ENCODE measurements around the gene ITGAL. TPM values are rescaled to one million over a fixed set of nuclear protein-coding genes. Genes with fewer than 3 reads are reported as not detected.

The ITGAL gene
- total RNA-seq, 2 experiments from 2014 or later = 40.2 to 140 TPM

DNA sequence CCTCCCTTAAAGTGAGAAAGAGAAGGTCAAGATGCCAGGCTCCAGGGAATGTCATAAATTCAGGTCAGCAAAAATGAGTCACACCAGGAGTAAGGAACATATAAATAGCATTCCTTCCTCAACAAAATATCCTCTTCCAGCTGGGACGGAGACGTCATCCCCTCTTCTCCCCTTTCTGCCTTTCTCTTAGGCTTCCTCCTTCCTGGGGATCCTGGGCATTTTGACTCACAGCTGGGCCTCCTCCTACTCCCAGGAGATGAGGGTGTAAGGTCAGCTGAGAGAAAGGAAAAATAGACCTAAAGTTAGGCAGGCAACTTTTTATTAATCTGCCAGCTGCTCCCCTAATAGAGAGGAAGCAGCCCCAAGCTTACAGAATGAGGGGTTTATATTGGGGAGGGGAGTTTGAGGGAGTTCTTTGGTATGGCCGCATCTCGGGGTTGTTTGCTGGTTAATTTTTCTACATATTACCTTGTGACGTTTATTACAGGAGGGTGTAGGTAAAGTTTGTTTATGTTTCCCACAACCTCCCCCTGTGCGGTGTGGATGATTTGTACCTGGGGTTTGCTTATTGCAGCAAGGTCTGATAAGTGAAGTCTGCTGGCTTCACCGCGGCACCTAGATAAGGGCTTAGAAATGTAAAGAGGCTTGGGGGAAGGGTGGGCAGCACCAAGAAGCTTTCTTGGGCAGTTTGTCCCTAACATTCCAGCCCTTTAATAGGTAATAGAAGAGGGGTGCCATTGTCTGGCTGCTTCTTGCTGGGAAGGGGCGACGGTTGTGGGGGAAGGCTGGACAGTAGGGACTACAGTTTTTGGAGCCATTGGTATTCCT is 69.2 kb downstream of the ITGAL start:
- no peaks in the 10 kb centered on the region for H3K9me3 ChIP-seq (ENCODE audit: low read length)
- H3K36me3 ChIP-seq (ENCODE audit: insufficient read depth, low read length) = no peaks in the 10 kb centered on the region
- POLR2A ChIA-PET = interaction anchor here (0.6 to 1.2 kb wide), 2 partner anchors 57 to 110 kb away, joined by 3 read pairs; no protein-coding TSS in a partner anchor
- no peak for TF ChIP-seq EZH2phosphoT487 (IDR thresholded peaks at IDR 0.05; ENCODE audit: borderline replicate concordance, low read depth, low read length)
- TF ChIP-seq, protein P1, sequence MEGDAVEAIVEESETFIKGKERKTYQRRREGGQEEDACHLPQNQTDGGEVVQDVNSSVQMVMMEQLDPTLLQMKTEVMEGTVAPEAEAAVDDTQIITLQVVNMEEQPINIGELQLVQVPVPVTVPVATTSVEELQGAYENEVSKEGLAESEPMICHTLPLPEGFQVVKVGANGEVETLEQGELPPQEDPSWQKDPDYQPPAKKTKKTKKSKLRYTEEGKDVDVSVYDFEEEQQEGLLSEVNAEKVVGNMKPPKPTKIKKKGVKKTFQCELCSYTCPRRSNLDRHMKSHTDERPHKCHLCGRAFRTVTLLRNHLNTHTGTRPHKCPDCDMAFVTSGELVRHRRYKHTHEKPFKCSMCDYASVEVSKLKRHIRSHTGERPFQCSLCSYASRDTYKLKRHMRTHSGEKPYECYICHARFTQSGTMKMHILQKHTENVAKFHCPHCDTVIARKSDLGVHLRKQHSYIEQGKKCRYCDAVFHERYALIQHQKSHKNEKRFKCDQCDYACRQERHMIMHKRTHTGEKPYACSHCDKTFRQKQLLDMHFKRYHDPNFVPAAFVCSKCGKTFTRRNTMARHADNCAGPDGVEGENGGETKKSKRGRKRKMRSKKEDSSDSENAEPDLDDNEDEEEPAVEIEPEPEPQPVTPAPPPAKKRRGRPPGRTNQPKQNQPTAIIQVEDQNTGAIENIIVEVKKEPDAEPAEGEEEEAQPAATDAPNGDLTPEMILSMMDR (conservative IDR thresholded peaks at IDR 0.05; ENCODE audit: low read length) = no peak
- DNase-seq (ENCODE audit: low spot score) = no peak
- H3K9me2 ChIP-seq (ENCODE audit: insufficient read depth, low read length) = no peaks in the 10 kb centered on the region
- H3K79me2 ChIP-seq (ENCODE audit: insufficient read depth, low read depth, low read length) = peaks cover 1% of the 10 kb centered on the region; the same call in 1 of the 2 replicates
- no TSS peak for BruUV-seq (replicated peaks)
- H3K4me2 ChIP-seq (ENCODE audit: low read length) = no peak overlapping the region
- CTCF ChIA-PET (ENCODE audit: unreplicated experiment) = no interaction called here
- H3K4me3 ChIP-seq (ENCODE audit: low read depth, low read length, poor library complexity, severe bottlenecking) = no peak overlapping the region
- no peaks in the 10 kb centered on the region for H4K20me1 ChIP-seq (ENCODE audit: insufficient read depth, low read length)
- H3K27ac ChIP-seq (ENCODE audit: low read depth, low read length, poor library complexity, severe bottlenecking) = no peak overlapping the region
- peaks cover 13% of the 10 kb centered on the region for H3K4me1 ChIP-seq (ENCODE audit: insufficient read depth, low read length, poor library complexity, severe bottlenecking)
- no peak overlapping the region for H2AFZ ChIP-seq (ENCODE audit: low read length)
- intact Hi-C loops (cut with micrococcal nuclease; ENCODE audit: unreplicated experiment) = no loop called here

DNA sequence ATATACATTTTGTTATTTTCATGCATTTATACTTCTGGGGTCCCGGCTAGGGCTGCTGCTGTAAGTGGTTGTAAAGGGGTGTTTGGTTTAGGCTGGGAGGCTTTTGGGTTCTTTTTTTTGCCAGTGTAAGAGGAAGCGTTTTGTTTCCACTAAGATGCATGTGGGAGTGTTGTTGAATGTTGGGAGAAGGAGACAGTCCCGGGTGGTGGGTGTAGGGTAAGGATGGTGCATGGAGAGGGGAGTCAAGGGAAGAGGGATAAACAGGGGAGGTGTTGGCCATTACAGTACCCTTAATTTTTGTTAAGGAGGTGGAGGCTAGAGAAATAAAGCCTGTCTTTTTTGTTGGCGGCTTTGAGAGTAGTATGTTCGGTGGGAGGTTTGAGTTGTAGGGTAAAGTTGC is 70.5 kb downstream of the ITGAL start:
- Histone ChIP-seq H3K4me3 (ENCODE audit: low read depth, low read length, poor library complexity, severe bottlenecking) (no peak overlapping the region), H3K4me1 (ENCODE audit: insufficient read depth, low read length, poor library complexity, severe bottlenecking) (peaks cover 11% of the 10 kb centered on the region), H3K36me3 (ENCODE audit: insufficient read depth, low read length) (no peaks in the 10 kb centered on the region), H2AFZ (ENCODE audit: low read length) (no peak overlapping the region), H3K79me2 (ENCODE audit: insufficient read depth, low read depth, low read length) (no peaks in the 10 kb centered on the region), H3K9me3 (ENCODE audit: low read length) (no peaks in the 10 kb centered on the region), H3K9me2 (ENCODE audit: insufficient read depth, low read length) (no peaks in the 10 kb centered on the region), H4K20me1 (ENCODE audit: insufficient read depth, low read length) (no peaks in the 10 kb centered on the region), H3K4me2 (ENCODE audit: low read length) (no peak overlapping the region), H3K27ac (ENCODE audit: low read depth, low read length, poor library complexity, severe bottlenecking) (no peak overlapping the region)
- DNase-seq (ENCODE audit: low spot score) = no peak
- intact Hi-C loops (cut with micrococcal nuclease; ENCODE audit: unreplicated experiment) = no loop called here
- CTCF ChIA-PET (ENCODE audit: unreplicated experiment) = no interaction called here
- no TSS peak for BruUV-seq (replicated peaks)
- POLR2A ChIA-PET = interaction anchor here (0.5 kb wide), 1 partner anchor 511 kb away, joined by 4 read pairs; no protein-coding TSS in a partner anchor
- TF ChIP-seq EZH2phosphoT487 (IDR thresholded peaks at IDR 0.05; ENCODE audit: borderline replicate concordance, low read depth, low read length) = no peak
- TF ChIP-seq, protein P1 (conservative IDR thresholded peaks at IDR 0.05; ENCODE audit: low read length) = no peak

DNA sequence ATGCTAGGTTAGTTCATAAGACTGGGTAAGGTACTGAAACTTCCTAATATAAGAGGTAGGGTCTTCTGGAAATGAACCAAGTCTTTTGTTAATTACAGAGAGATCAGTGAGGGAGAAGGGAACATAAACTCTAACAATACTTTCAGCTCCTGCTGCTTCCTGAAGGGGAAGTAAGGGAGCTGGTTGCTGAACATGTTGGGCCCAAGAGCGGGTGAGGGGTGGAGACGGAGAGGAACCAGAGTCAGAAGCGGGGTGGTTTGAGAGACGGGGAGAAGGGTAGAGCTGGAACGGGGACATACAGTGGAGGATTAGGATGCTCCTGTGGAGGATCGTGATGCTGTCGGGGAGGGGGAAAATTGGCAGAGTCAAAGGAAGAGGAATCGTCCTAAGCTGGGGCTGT is 73.6 kb downstream of the ITGAL start:
- H3K4me1 ChIP-seq (ENCODE audit: insufficient read depth, low read length, poor library complexity, severe bottlenecking) = no peaks in the 10 kb centered on the region
- no peak overlapping the region for H3K4me2 ChIP-seq (ENCODE audit: low read length)
- H3K4me3 ChIP-seq (ENCODE audit: low read depth, low read length, poor library complexity, severe bottlenecking) = no peak overlapping the region
- no peak overlapping the region for H2AFZ ChIP-seq (ENCODE audit: low read length)
- POLR2A ChIA-PET = no interaction called here
- TF ChIP-seq EZH2phosphoT487 (IDR thresholded peaks at IDR 0.05; ENCODE audit: borderline replicate concordance, low read depth, low read length) = no peak
- TF ChIP-seq, protein P1 (conservative IDR thresholded peaks at IDR 0.05; ENCODE audit: low read length) = no peak
- H3K27ac ChIP-seq (ENCODE audit: low read depth, low read length, poor library complexity, severe bottlenecking) = no peak overlapping the region
- DNase-seq (ENCODE audit: low spot score) = no peak
- no peaks in the 10 kb centered on the region for H3K9me3 ChIP-seq (ENCODE audit: low read length)
- intact Hi-C loops (cut with micrococcal nuclease; ENCODE audit: unreplicated experiment) = no loop called here
- no peaks in the 10 kb centered on the region for H4K20me1 ChIP-seq (ENCODE audit: insufficient read depth, low read length)
- no peaks in the 10 kb centered on the region for H3K79me2 ChIP-seq (ENCODE audit: insufficient read depth, low read depth, low read length)
- H3K36me3 ChIP-seq (ENCODE audit: insufficient read depth, low read length) = no peaks in the 10 kb centered on the region
- CTCF ChIA-PET (ENCODE audit: unreplicated experiment) = no interaction called here
- BruUV-seq (replicated peaks) = no TSS peak
- no peaks in the 10 kb centered on the region for H3K9me2 ChIP-seq (ENCODE audit: insufficient read depth, low read length)

Measured in OCI-LY7 (cell line).